HepG2 (cell line): ENCODE results near the gene PPIA. TPM values are rescaled to one million over a fixed set of nuclear protein-coding genes. Genes with fewer than 3 reads are reported as not detected.
A peak's percentile ranks its signal among the peaks of the same experiment; 100 is the strongest.

Experiments
- ELF3 ChIP-seq: IDR thresholded peaks from 2 replicates; pipeline ENCODE4 v1.6.1; 2016; ENCODE audit warnings: missing genetic modification reagents, missing compliant biosample characterization
- GZF1 ChIP-seq: sonication (generic); formaldehyde crosslinking; IDR thresholded peaks from 2 replicates; pipeline ENCODE4 v1.5.1; 2020; ENCODE audit warnings: mild to moderate bottlenecking, missing genetic modification reagents
- MIER2 ChIP-seq: IDR thresholded peaks from 2 replicates; pipeline ENCODE4 v1.6.1; 2016; ENCODE audit warnings: missing biosample characterization, missing genetic modification reagents
- ZBTB20 ChIP-seq: sonication (generic); formaldehyde crosslinking; IDR thresholded peaks from 2 replicates; pipeline ENCODE4 v1.8.1; 2023; ENCODE audit warnings: missing genetic modification reagents, low read depth, mild to moderate bottlenecking, borderline replicate concordance
- ZNF337 ChIP-seq: sonication (generic); formaldehyde crosslinking; IDR thresholded peaks from 2 replicates; pipeline ENCODE4 v1.5.1; 2020; ENCODE audit warnings: missing genetic modification reagents, low read depth, mild to moderate bottlenecking, borderline replicate concordance
- ZNF562 ChIP-seq: sonication (generic); formaldehyde crosslinking; IDR thresholded peaks from 2 replicates; pipeline ENCODE4 v1.8.0; 2022; ENCODE audit warnings: missing genetic modification reagents, borderline replicate concordance
- ZNF709 ChIP-seq: sonication (generic); formaldehyde crosslinking; IDR thresholded peaks from 2 replicates; pipeline ENCODE4 v1.5.0; 2020; ENCODE audit warnings: mild to moderate bottlenecking, missing genetic modification reagents
- polyA plus RNA-seq, 8 experiments: library from polyadenylated mRNA; depleted of rRNA in 3 of 8; stranded (reverse) in 7 of 8; unstranded in 1 of 8; fragments of >200 nt; fragmentation: Illumina TruSeq in 4 of 8; extraction: Trizol in 4 of 8; gene quantifications; 2 replicates each; pipeline versions ENCODE4 v1.2.1 to v1.2.3, GENCODE V29; 2011 to 2016; ENCODE audit warnings: low read depth in 4 of 8, missing spikeins in 1 of 8, mixed read lengths in 1 of 8; ENCODE audit not compliant: insufficient read depth in 1 of 8
- total RNA-seq, 5 experiments: library from RNA; depleted of rRNA; stranded (reverse); fragments of >200 nt; fragmentation: Illumina TruSeq; extraction: Trizol; gene quantifications; 2 replicates each; pipeline ENCODE4 v1.2.3, GENCODE V29; 2016; ENCODE audit warnings: low read depth in 1 of 5
- TF ChIP-seq, protein P1 (sequence below): sonication (generic); formaldehyde crosslinking; IDR thresholded peaks from 2 replicates; pipeline ENCODE4 v1.5.0; 2020; ENCODE audit warnings: missing genetic modification reagents, mild to moderate bottlenecking, borderline replicate concordance
- TF ChIP-seq, protein P2 (sequence below): sonication (generic); formaldehyde crosslinking; IDR thresholded peaks from 2 replicates; pipeline ENCODE4 v1.4.0; 2020; ENCODE audit warnings: mild to moderate bottlenecking, low read depth, missing genetic modification reagents
- TF ChIP-seq, protein P3 (sequence below): sonication (generic); formaldehyde crosslinking; IDR thresholded peaks from 2 replicates; pipeline ENCODE4 v1.4.0; 2020; ENCODE audit warnings: mild to moderate bottlenecking, missing genetic modification reagents, borderline replicate concordance
- TF ChIP-seq, protein P4 (sequence below): sonication (generic); formaldehyde crosslinking; IDR thresholded peaks from 2 replicates; pipeline ENCODE4 v1.4.0; 2020; ENCODE audit warnings: mild to moderate bottlenecking, missing genetic modification reagents
- TF ChIP-seq, protein P5 (sequence below): sonication (generic); formaldehyde crosslinking; IDR thresholded peaks from 2 replicates; pipeline ENCODE4 v1.5.0; 2020; ENCODE audit warnings: mild to moderate bottlenecking, missing genetic modification reagents
- TF ChIP-seq, protein P6 (sequence below): sonication (generic); formaldehyde crosslinking; IDR thresholded peaks from 2 replicates; pipeline ENCODE4 v1.5.1; 2020; ENCODE audit warnings: missing genetic modification reagents, mild to moderate bottlenecking, borderline replicate concordance

Gene PPIA
- total and polyA plus RNA-seq, 2 of the 13 experiments (the other 11 are each of a cell fraction or from before 2014, with no cell fraction given) = 2,268 to 3,010 TPM

DNA sequence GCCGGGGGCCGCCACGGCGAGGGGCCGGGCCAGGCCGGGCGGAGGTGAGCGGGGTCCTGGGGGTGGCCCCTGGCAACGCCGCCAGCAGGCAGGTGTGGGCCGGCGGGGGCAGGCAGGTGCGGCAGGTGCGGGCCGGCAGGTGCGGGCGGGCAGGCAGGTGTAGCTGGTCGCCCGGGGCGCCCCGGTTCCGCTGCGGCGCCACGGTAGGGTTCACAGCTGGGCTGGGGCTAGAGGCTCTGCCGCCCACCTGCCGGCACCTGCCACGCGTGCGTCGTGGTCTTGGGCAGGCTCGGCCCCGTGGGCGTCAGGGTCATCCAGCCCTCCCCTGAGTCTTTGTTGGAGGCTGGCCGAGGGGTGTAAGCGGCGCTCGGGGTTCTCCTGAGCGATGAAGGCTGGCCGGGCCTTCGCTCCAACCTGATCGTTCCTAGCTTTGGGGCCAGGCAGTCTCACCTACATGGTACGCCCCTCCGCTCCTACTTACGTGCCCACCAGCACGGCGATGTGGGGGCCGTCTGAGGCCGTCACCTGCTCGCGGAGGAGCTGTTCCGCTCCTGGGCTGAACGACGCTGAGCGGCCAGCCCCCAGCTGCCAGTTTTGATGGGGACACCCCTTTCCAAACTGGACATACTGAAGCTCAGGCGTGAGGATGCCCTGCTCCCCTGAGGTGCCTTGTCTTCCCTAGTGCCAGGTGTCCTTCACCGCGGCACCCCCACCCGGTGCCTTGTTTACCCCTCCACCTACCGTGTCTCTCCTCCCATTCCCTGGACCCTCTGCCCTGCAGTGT, 47.3 kb upstream of the PPIA start (continued):
- TF ChIP-seq, protein P1, sequence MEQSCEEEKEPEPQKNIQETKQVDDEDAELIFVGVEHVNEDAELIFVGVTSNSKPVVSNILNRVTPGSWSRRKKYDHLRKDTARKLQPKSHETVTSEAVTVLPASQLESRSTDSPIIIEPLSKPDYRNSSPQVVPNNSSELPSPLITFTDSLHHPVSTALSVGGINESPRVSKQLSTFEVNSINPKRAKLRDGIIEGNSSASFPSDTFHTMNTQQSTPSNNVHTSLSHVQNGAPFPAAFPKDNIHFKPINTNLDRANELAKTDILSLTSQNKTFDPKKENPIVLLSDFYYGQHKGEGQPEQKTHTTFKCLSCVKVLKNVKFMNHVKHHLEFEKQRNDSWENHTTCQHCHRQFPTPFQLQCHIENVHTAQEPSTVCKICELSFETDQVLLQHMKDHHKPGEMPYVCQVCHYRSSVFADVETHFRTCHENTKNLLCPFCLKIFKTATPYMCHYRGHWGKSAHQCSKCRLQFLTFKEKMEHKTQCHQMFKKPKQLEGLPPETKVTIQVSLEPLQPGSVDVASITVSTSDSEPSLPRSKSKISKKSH = 0 out of 2 replicates have a peak, but pooled peaks have one; percentile 33
- TF ChIP-seq GZF1 (CRISPR knock-in tag) (no peak), ZNF337 (CRISPR knock-in tag) (no peak), ZNF562 (CRISPR knock-in tag) (no peak), ELF3 (no peak), MIER2 (CRISPR knock-in tag) (no peak), ZNF709 (no peak), ZBTB20 (no peak)
- TF ChIP-seq, protein P2, sequence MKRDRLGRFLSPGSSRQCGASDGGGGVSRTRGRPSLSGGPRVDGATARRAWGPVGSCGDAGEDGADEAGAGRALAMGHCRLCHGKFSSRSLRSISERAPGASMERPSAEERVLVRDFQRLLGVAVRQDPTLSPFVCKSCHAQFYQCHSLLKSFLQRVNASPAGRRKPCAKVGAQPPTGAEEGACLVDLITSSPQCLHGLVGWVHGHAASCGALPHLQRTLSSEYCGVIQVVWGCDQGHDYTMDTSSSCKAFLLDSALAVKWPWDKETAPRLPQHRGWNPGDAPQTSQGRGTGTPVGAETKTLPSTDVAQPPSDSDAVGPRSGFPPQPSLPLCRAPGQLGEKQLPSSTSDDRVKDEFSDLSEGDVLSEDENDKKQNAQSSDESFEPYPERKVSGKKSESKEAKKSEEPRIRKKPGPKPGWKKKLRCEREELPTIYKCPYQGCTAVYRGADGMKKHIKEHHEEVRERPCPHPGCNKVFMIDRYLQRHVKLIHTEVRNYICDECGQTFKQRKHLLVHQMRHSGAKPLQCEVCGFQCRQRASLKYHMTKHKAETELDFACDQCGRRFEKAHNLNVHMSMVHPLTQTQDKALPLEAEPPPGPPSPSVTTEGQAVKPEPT (CRISPR knock-in tag) = no peak
- TF ChIP-seq, protein P3, sequence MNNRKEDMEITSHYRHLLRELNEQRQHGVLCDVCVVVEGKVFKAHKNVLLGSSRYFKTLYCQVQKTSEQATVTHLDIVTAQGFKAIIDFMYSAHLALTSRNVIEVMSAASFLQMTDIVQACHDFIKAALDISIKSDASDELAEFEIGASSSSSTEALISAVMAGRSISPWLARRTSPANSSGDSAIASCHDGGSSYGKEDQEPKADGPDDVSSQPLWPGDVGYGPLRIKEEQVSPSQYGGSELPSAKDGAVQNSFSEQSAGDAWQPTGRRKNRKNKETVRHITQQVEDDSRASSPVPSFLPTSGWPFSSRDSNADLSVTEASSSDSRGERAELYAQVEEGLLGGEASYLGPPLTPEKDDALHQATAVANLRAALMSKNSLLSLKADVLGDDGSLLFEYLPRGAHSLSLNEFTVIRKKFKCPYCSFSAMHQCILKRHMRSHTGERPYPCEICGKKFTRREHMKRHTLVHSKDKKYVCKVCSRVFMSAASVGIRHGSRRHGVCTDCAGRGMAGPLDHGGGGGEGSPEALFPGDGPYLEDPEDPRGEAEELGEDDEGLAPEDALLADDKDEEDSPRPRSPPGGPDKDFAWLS = no peak
- TF ChIP-seq, protein P4, sequence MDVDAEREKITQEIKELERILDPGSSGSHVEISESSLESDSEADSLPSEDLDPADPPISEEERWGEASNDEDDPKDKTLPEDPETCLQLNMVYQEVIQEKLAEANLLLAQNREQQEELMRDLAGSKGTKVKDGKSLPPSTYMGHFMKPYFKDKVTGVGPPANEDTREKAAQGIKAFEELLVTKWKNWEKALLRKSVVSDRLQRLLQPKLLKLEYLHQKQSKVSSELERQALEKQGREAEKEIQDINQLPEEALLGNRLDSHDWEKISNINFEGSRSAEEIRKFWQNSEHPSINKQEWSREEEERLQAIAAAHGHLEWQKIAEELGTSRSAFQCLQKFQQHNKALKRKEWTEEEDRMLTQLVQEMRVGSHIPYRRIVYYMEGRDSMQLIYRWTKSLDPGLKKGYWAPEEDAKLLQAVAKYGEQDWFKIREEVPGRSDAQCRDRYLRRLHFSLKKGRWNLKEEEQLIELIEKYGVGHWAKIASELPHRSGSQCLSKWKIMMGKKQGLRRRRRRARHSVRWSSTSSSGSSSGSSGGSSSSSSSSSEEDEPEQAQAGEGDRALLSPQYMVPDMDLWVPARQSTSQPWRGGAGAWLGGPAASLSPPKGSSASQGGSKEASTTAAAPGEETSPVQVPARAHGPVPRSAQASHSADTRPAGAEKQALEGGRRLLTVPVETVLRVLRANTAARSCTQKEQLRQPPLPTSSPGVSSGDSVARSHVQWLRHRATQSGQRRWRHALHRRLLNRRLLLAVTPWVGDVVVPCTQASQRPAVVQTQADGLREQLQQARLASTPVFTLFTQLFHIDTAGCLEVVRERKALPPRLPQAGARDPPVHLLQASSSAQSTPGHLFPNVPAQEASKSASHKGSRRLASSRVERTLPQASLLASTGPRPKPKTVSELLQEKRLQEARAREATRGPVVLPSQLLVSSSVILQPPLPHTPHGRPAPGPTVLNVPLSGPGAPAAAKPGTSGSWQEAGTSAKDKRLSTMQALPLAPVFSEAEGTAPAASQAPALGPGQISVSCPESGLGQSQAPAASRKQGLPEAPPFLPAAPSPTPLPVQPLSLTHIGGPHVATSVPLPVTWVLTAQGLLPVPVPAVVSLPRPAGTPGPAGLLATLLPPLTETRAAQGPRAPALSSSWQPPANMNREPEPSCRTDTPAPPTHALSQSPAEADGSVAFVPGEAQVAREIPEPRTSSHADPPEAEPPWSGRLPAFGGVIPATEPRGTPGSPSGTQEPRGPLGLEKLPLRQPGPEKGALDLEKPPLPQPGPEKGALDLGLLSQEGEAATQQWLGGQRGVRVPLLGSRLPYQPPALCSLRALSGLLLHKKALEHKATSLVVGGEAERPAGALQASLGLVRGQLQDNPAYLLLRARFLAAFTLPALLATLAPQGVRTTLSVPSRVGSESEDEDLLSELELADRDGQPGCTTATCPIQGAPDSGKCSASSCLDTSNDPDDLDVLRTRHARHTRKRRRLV (CRISPR knock-in tag) = no peak
- TF ChIP-seq, protein P5, sequence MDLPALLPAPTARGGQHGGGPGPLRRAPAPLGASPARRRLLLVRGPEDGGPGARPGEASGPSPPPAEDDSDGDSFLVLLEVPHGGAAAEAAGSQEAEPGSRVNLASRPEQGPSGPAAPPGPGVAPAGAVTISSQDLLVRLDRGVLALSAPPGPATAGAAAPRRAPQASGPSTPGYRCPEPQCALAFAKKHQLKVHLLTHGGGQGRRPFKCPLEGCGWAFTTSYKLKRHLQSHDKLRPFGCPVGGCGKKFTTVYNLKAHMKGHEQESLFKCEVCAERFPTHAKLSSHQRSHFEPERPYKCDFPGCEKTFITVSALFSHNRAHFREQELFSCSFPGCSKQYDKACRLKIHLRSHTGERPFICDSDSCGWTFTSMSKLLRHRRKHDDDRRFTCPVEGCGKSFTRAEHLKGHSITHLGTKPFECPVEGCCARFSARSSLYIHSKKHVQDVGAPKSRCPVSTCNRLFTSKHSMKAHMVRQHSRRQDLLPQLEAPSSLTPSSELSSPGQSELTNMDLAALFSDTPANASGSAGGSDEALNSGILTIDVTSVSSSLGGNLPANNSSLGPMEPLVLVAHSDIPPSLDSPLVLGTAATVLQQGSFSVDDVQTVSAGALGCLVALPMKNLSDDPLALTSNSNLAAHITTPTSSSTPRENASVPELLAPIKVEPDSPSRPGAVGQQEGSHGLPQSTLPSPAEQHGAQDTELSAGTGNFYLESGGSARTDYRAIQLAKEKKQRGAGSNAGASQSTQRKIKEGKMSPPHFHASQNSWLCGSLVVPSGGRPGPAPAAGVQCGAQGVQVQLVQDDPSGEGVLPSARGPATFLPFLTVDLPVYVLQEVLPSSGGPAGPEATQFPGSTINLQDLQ = no peak
- TF ChIP-seq, protein P6, sequence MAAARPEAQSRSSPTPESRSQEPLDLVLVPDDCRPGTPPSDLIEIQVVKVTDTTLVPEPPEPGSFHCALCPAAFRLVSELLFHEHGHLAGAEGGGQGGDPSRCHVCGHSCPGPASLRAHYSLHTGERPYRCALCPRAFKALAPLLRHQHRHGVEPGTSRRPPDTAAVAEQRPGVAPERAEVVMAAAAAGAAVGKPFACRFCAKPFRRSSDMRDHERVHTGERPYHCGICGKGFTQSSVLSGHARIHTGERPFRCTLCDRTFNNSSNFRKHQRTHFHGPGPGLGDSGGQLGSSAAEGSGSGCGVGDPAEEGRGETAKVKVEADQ (CRISPR knock-in tag) = no peak
